ENCODE results near the gene REC8.

REC8 gene

GRCh38 chr14:24132061-24132685, 39.7 kb upstream of the REC8 start:
- TF ChIP-seq CTCF (IDR thresholded peaks at IDR 0.05; ENCODE audit: low read depth, low read length), result no peak
- in situ Hi-C loops (cut with HindIII; ENCODE audit: low sequenced_read_pairs), result no loop called here
- H3K4me3 ChIP-seq (ENCODE audit: low read depth, low read length), result no peak overlapping the region
- DNase-seq (ENCODE audit: low read depth, low spot score), result no peak

- H3K4me3 ChIP-seq (ENCODE audit: low read depth, low read length), result no peak overlapping the region
- in situ Hi-C loops (cut with HindIII; ENCODE audit: low sequenced_read_pairs), result no loop called here
- no peak for DNase-seq (ENCODE audit: low read depth, low spot score)
- TF ChIP-seq CTCF (IDR thresholded peaks at IDR 0.05; ENCODE audit: low read depth, low read length), result no peak
These were observed 38.9 kb upstream of the REC8 start for GRCh38 chr14:24132976-24133375.

GRCh38 chr14:24133735-24134134, 38.1 kb upstream of the REC8 start:
- in situ Hi-C loops (cut with HindIII; ENCODE audit: low sequenced_read_pairs), result no loop called here
- no peak for TF ChIP-seq CTCF (IDR thresholded peaks at IDR 0.05; ENCODE audit: low read depth, low read length)
- DNase-seq (ENCODE audit: low read depth, low spot score), result no peak
- H3K4me3 ChIP-seq (ENCODE audit: low read depth, low read length), result no peak overlapping the region

- DNase-seq (ENCODE audit: low read depth, low spot score), result no peak
- H3K4me3 ChIP-seq (ENCODE audit: low read depth, low read length), result peak overlapping the region; percentile 62
- no peak for TF ChIP-seq CTCF (IDR thresholded peaks at IDR 0.05; ENCODE audit: low read depth, low read length)
- in situ Hi-C loops (cut with HindIII; ENCODE audit: low sequenced_read_pairs), result no loop called here
These were observed 36.4 kb upstream of the REC8 start for GRCh38 chr14:24135584-24135833.

GRCh38 chr14:24135834-24136683, 35.8 kb upstream of the REC8 start, which contains the start of gene PSME1:
TSS of gene PSME1 (plus strand) at chr14:24136194. CDS start at chr14:24136263, 69 bp downstream.
- DNase-seq (ENCODE audit: low read depth, low spot score), result peak; percentile 90
- in situ Hi-C loops (cut with HindIII; ENCODE audit: low sequenced_read_pairs), result no loop called here
- TF ChIP-seq CTCF (IDR thresholded peaks at IDR 0.05; ENCODE audit: low read depth, low read length), result no peak
- peak within 1 kb of the TSS; percentile 62 for H3K4me3 ChIP-seq (ENCODE audit: low read depth, low read length)

- DNase-seq (ENCODE audit: low read depth, low spot score), result no peak
- peak overlapping the region; percentile 62 for H3K4me3 ChIP-seq (ENCODE audit: low read depth, low read length)
- no peak for TF ChIP-seq CTCF (IDR thresholded peaks at IDR 0.05; ENCODE audit: low read depth, low read length)
- in situ Hi-C loops (cut with HindIII; ENCODE audit: low sequenced_read_pairs), result no loop called here
These were observed 35.0 kb upstream of the REC8 start for GRCh38 chr14:24136684-24137528.
